CD14-positive monocyte (primary cell): ENCODE results near the gene TACR1. TPM values are rescaled to one million over a fixed set of nuclear protein-coding genes. Genes with fewer than 3 reads are reported as not detected.

Experiments used
- DNase-seq, 3 donors: peaks; one replicate each; pipeline ENCODE4 v3.0.0-alpha.2; 2011 to 2022
- H2AFZ ChIP-seq: 2 replicates; pipeline ENCODE4 v1.6.0; 2012; ENCODE audit warnings: mild to moderate bottlenecking, low read depth, low read length, inconsistent platforms; ENCODE audit not compliant: insufficient read depth, poor library complexity, severe bottlenecking
- H3K27ac ChIP-seq, 2 donors: 1 replicate in 1 of 2; 2 replicates in 1 of 2; pipeline ENCODE4 v1.5.1; 2012 to 2013; ENCODE audit warnings: low read length in 2 of 2, control low read depth in 1 of 2, inconsistent platforms in 1 of 2, low read depth in 1 of 2, mild to moderate bottlenecking in 1 of 2
- H3K27me3 ChIP-seq, 2 donors: one replicate each; pipeline versions ENCODE4 v1.6.0 to v1.6.1; 2011 to 2013; ENCODE audit warnings: low read length in 2 of 2; ENCODE audit not compliant: control insufficient read depth in 2 of 2, insufficient read depth in 2 of 2
- H3K36me3 ChIP-seq, 2 donors: replicated peaks in 1 of 2; 1 replicate in 1 of 2; 2 replicates in 1 of 2; pipeline versions ENCODE4 v1.5.1 to v1.6.1; 2012 to 2013; ENCODE audit warnings: low read length in 2 of 2, control low read depth in 1 of 2, inconsistent platforms in 1 of 2, mild to moderate bottlenecking in 1 of 2; ENCODE audit not compliant: insufficient read depth in 2 of 2, control insufficient read depth in 1 of 2
- H3K4me1 ChIP-seq, 2 donors: 1 replicate in 1 of 2; 2 replicates in 1 of 2; pipeline versions ENCODE4 v1.5.1 to v1.6.1; 2012 to 2013; ENCODE audit warnings: low read length in 2 of 2, control low read depth in 1 of 2, inconsistent platforms in 1 of 2, mild to moderate bottlenecking in 1 of 2, moderate library complexity in 1 of 2; ENCODE audit not compliant: insufficient read depth in 2 of 2, control insufficient read depth in 1 of 2
- H3K4me2 ChIP-seq: replicated peaks from 2 replicates; pipeline ENCODE3; 2012; ENCODE audit warnings: low read length, moderate library complexity, mild to moderate bottlenecking; ENCODE audit not compliant: poor library complexity, severe bottlenecking; ENCODE audit errors: extremely low read depth
- H3K4me3 ChIP-seq, 3 experiments: fragments of 200-600 bp in 1 of 3; sonication (generic) in 1 of 3; replicated peaks in 1 of 3; 1 replicate in 2 of 3; 2 replicates in 1 of 3; pipeline ENCODE4 v1.5.1; 2011 to 2013; ENCODE audit warnings: low read length in 3 of 3, mild to moderate bottlenecking in 3 of 3, control low read depth in 2 of 3, low read depth in 2 of 3, inconsistent platforms in 1 of 3, moderate library complexity in 1 of 3
- H3K79me2 ChIP-seq: 2 replicates; pipeline ENCODE4 v1.6.0; 2012; ENCODE audit warnings: mild to moderate bottlenecking, control low read depth, inconsistent platforms, low read length, moderate library complexity; ENCODE audit not compliant: insufficient read depth
- H3K9ac ChIP-seq: 2 replicates; pipeline ENCODE4 v1.6.0; 2017; ENCODE audit warnings: low read length, mild to moderate bottlenecking; ENCODE audit not compliant: insufficient read depth, poor library complexity, severe bottlenecking
- H3K9me3 ChIP-seq, 2 donors: replicated peaks in 1 of 2; 1 replicate in 1 of 2; 2 replicates in 1 of 2; pipeline versions ENCODE4 v1.5.1 to v1.6.1; 2012 to 2013; ENCODE audit warnings: low read length in 2 of 2, control low read depth in 1 of 2; ENCODE audit not compliant: control insufficient read depth in 1 of 2, insufficient read depth in 1 of 2
- H4K20me1 ChIP-seq: 2 replicates; pipeline ENCODE4 v1.6.0; 2012; ENCODE audit warnings: mild to moderate bottlenecking, low read length, control low read depth, moderate library complexity; ENCODE audit not compliant: insufficient read depth
- H3K27ac Mint-ChIP-seq, 7 donors: one replicate each; pipeline ENCODE4 v1.8.0; 2020; ENCODE audit warnings: mild to moderate bottlenecking in 7 of 7, mixed read lengths in 7 of 7, moderate library complexity in 6 of 7, inconsistent platforms in 2 of 7
- H3K27me3 Mint-ChIP-seq, 3 donors: one replicate each; pipeline ENCODE4 v1.8.0; 2021 to 2022; ENCODE audit warnings: low read depth in 3 of 3, mild to moderate bottlenecking in 3 of 3, mixed read lengths in 3 of 3, moderate library complexity in 3 of 3, inconsistent platforms in 1 of 3
- H3K36me3 Mint-ChIP-seq, 2 donors: one replicate each; pipeline ENCODE4 v1.8.0; 2020; ENCODE audit warnings: mixed read lengths in 2 of 2, inconsistent platforms in 1 of 2, mild to moderate bottlenecking in 1 of 2
- H3K4me1 Mint-ChIP-seq: one replicate; pipeline ENCODE4 v1.8.0; 2020; ENCODE audit warnings: mild to moderate bottlenecking, mixed read lengths
- H3K4me3 Mint-ChIP-seq, 2 donors: one replicate each; pipeline ENCODE4 v1.8.0; 2020; ENCODE audit warnings: mild to moderate bottlenecking in 2 of 2, mixed read lengths in 2 of 2, moderate library complexity in 1 of 2
- H3K9me3 Mint-ChIP-seq, 7 donors: one replicate each; pipeline ENCODE4 v1.8.0; 2020 to 2022; ENCODE audit warnings: mixed read lengths in 7 of 7, mild to moderate bottlenecking in 6 of 7, moderate library complexity in 6 of 7, inconsistent platforms in 2 of 7
- CTCF ChIP-seq: fragments of 200-600 bp; IDR thresholded peaks from one replicate; pipeline ENCODE4 v1.8.0; 2022; ENCODE audit warnings: antibody characterized with exemption, mild to moderate bottlenecking
- WGBS: methylation state at CpG from one replicate; pipeline ENCODE4 v1.1.5; 2013; ENCODE audit warnings: missing lambda C conversion rate; ENCODE audit not compliant: insufficient coverage; 5-methylcytosine and 5-hydroxymethylcytosine counted together
- intact Hi-C, 2 donors: fragments of 100-400 bp; cut with micrococcal nuclease; formaldehyde crosslinking; loops; one replicate each; pipeline versions ENCODE4 v1.15.0 to v1.15.1; 2023
- polyA plus RNA-seq, 3 donors: library from polyadenylated mRNA; depleted of rRNA in 1 of 3; unstranded in 2 of 3; stranded (reverse) in 1 of 3; fragments of 300-500 nt in 2 of 3; fragments of >200 nt in 1 of 3; fragmentation: Illumina TruSeq in 2 of 3; gene quantifications; 1 replicate in 2 of 3; 2 replicates in 1 of 3; pipeline ENCODE4 v1.2.3, GENCODE V29; 2012 to 2021

Gene TACR1
- polyA plus RNA-seq, 3 donors: not detected

GRCh38 chr2:75010571-75010970 lies 188.7 kb downstream of the TACR1 start:
- TF ChIP-seq CTCF: no peak
- Histone ChIP-seq H3K9me3 (no peaks in the 10 kb centered on the region), H3K27me3 (no peaks in the 10 kb centered on the region), H3K79me2 (no peaks in the 10 kb centered on the region), H2AFZ (no peak overlapping the region), H3K36me3 (no peaks in the 10 kb centered on the region), H3K4me2 (no peak overlapping the region), H4K20me1 (no peaks in the 10 kb centered on the region), H3K9ac (no peak overlapping the region), H3K4me1 (no peaks in the 10 kb centered on the region), H3K27ac (no peak overlapping the region), H3K4me3 (no peak overlapping the region)
- no peak overlapping the region for H3K27ac Mint-ChIP-seq
- no peaks in the 10 kb centered on the region for H3K4me1 Mint-ChIP-seq
- H3K9me3 Mint-ChIP-seq: peaks cover 0 to 7% (median 2%) of the 10 kb centered on the region in 7 donors
- intact Hi-C loops: no loop called here
- WGBS: no CpG with 5 or more reads among the region's 1 CpG
- DNase-seq: no peak
- no peak overlapping the region for H3K4me3 Mint-ChIP-seq
- H3K27me3 Mint-ChIP-seq: peaks cover 0 to 4% (median 4%) of the 10 kb centered on the region in 3 donors
- H3K36me3 Mint-ChIP-seq: peaks cover 0 to 3% of the 10 kb centered on the region in 2 donors

GRCh38 chr2:75007819-75008218 lies 191.5 kb downstream of the TACR1 start:
- no peak overlapping the region for H3K27ac ChIP-seq
- no peak for TF ChIP-seq CTCF
- H2AFZ ChIP-seq: no peak overlapping the region
- H3K27ac Mint-ChIP-seq: no peak overlapping the region
- peaks cover 0 to 3% (median 0%) of the 10 kb centered on the region in 7 donors for H3K9me3 Mint-ChIP-seq
- no peak overlapping the region for H3K4me3 ChIP-seq
- intact Hi-C loops: no loop called here
- no peaks in the 10 kb centered on the region for H3K4me1 Mint-ChIP-seq
- no peaks in the 10 kb centered on the region for H3K79me2 ChIP-seq
- H3K36me3 Mint-ChIP-seq: no peaks in the 10 kb centered on the region
- no peak overlapping the region for H3K9ac ChIP-seq
- no peaks in the 10 kb centered on the region for H3K36me3 ChIP-seq
- WGBS: 100% methylated on average over 1 of the region's 4 CpGs
- no peak for DNase-seq
- peaks cover 0 to 4% (median 0%) of the 10 kb centered on the region in 3 donors for H3K27me3 Mint-ChIP-seq
- H3K4me2 ChIP-seq: no peak overlapping the region
- H3K4me3 Mint-ChIP-seq: no peak overlapping the region
- H3K27me3 ChIP-seq: no peaks in the 10 kb centered on the region
- H3K4me1 ChIP-seq: no peaks in the 10 kb centered on the region
- H3K9me3 ChIP-seq: no peaks in the 10 kb centered on the region
- no peaks in the 10 kb centered on the region for H4K20me1 ChIP-seq
